Neural cell (in vitro differentiated cells): ENCODE results near the gene PFDN2.

ENCODE experiments used
- CTCF ChIP-seq: fragments of 450-650 bp; IDR thresholded peaks from 2 replicates; pipeline ENCODE4 v1.5.1; 2014; ENCODE audit warnings: antibody characterized with exemption, mild to moderate bottlenecking, moderate library complexity; ENCODE audit not compliant: poor library complexity, severe bottlenecking
- POLR2AphosphoS5 ChIP-seq: IDR thresholded peaks from 2 replicates; pipeline ENCODE4 v1.6.1; 2012

- TF ChIP-seq POLR2AphosphoS5 (no peak), CTCF (peak; percentile 44)
Measured at GRCh38 chr1:161071886-161072371, 45.9 kb downstream of the PFDN2 start.
